ENCODE results near the gene OR6B1.

OR6B1 gene

DNA sequence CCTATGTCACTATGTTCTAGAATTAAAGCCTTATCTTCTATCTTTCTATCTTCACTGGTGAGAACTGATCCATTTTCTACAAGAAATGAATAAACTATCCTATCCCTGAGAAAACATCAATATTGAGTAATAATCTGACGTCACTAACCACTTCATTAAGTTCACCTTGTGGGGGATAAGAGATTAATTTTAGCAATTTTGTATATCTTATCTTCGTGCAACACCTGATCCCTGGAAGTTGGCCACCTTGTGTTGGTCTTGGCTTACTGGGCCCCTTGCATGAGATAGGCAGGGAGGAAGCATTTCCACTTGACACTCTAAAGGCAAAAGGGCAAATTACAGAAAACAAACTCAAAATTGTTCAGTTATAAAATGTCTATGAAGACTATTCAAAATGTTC, 20.1 kb upstream of the OR6B1 start:
- no peaks in the 10 kb centered on the region for H3K36me3 ChIP-seq (ENCODE audit: control insufficient read depth, low read length)
- no peak overlapping the region for H3K4me3 ChIP-seq (ENCODE audit: low read length)
- TF ChIP-seq, protein P1, sequence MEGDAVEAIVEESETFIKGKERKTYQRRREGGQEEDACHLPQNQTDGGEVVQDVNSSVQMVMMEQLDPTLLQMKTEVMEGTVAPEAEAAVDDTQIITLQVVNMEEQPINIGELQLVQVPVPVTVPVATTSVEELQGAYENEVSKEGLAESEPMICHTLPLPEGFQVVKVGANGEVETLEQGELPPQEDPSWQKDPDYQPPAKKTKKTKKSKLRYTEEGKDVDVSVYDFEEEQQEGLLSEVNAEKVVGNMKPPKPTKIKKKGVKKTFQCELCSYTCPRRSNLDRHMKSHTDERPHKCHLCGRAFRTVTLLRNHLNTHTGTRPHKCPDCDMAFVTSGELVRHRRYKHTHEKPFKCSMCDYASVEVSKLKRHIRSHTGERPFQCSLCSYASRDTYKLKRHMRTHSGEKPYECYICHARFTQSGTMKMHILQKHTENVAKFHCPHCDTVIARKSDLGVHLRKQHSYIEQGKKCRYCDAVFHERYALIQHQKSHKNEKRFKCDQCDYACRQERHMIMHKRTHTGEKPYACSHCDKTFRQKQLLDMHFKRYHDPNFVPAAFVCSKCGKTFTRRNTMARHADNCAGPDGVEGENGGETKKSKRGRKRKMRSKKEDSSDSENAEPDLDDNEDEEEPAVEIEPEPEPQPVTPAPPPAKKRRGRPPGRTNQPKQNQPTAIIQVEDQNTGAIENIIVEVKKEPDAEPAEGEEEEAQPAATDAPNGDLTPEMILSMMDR (IDR thresholded peaks at IDR 0.05; ENCODE audit: low read depth, low read length, poor library complexity, severe bottlenecking): no peak
- no peak for TF ChIP-seq EZH2phosphoT487 (IDR thresholded peaks at IDR 0.05; ENCODE audit: borderline replicate concordance, low read length)
- no peak overlapping the region for H3K27ac ChIP-seq (ENCODE audit: low read depth, low read length)
- no peaks in the 10 kb centered on the region for H3F3A ChIP-seq (ENCODE audit: control insufficient read depth, insufficient read depth)
- no peaks in the 10 kb centered on the region for H3K4me1 ChIP-seq (ENCODE audit: control insufficient read depth, low read length)
- H3K9me2 ChIP-seq (replicated peaks; ENCODE audit: control insufficient read depth, low read length): no peaks in the 10 kb centered on the region
- H4K20me1 ChIP-seq (ENCODE audit: control insufficient read depth, insufficient read depth, low read depth, low read length): no peaks in the 10 kb centered on the region
- no peak overlapping the region for H3K4me2 ChIP-seq (ENCODE audit: low read length)
- no peaks in the 10 kb centered on the region for H3K79me2 ChIP-seq (ENCODE audit: control insufficient read depth, low read length)
- H3K9me3 ChIP-seq (ENCODE audit: control insufficient read depth, insufficient read depth, low read length): no peaks in the 10 kb centered on the region
- H3K27me3 ChIP-seq (ENCODE audit: control insufficient read depth, low read length): no peaks in the 10 kb centered on the region

DNA sequence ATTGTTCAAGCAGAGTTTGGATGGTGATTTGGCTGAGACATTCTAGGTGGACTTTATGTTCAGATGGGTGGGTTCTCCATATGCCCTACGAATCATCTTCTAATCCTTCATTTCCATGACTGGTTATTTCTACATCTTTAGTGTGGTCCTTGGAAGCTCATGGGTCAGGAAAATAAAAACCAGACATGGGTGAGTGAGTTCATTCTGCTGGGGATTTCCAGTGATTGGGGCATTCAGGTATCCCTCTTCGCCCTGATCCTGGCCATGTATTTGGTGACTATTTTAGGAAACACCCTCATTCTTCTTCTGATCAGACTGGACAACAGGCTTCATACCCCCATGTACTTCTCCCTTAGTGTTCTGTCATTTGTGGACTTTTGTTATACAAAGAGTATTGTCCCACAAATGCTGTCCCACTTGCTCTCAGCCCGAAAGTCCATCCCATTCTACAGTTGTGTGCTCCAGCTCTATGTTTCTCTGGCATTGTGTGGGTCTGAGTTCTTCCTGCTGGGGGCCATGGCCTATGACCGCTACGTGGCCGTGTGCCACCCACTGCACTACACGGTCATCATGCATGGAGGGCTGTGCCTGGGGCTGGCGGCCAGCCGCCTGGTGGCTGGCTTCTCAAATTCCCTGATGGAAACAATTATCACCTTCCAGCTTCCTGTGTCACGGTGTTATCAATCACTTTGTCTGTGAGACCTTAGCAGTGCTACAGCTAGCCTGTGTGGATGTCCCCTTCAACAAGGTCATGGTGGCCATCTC, 19.2 kb upstream of the OR6B1 start:
- Histone ChIP-seq H4K20me1 (ENCODE audit: control insufficient read depth, insufficient read depth, low read depth, low read length) (no peaks in the 10 kb centered on the region), H3K27me3 (ENCODE audit: control insufficient read depth, low read length) (no peaks in the 10 kb centered on the region), H3K4me2 (ENCODE audit: low read length) (no peak overlapping the region), H3K4me3 (ENCODE audit: low read length) (no peak overlapping the region), H3K9me3 (ENCODE audit: control insufficient read depth, insufficient read depth, low read length) (no peaks in the 10 kb centered on the region), H3K36me3 (ENCODE audit: control insufficient read depth, low read length) (no peaks in the 10 kb centered on the region), H3K27ac (ENCODE audit: low read depth, low read length) (no peak overlapping the region), H3K9me2 (replicated peaks; ENCODE audit: control insufficient read depth, low read length) (no peaks in the 10 kb centered on the region), H3K79me2 (ENCODE audit: control insufficient read depth, low read length) (no peaks in the 10 kb centered on the region), H3K4me1 (ENCODE audit: control insufficient read depth, low read length) (no peaks in the 10 kb centered on the region), H3F3A (ENCODE audit: control insufficient read depth, insufficient read depth) (no peaks in the 10 kb centered on the region)
- TF ChIP-seq, protein P1 (IDR thresholded peaks at IDR 0.05; ENCODE audit: low read depth, low read length, poor library complexity, severe bottlenecking): no peak
- no peak for TF ChIP-seq EZH2phosphoT487 (IDR thresholded peaks at IDR 0.05; ENCODE audit: borderline replicate concordance, low read length)

DNA sequence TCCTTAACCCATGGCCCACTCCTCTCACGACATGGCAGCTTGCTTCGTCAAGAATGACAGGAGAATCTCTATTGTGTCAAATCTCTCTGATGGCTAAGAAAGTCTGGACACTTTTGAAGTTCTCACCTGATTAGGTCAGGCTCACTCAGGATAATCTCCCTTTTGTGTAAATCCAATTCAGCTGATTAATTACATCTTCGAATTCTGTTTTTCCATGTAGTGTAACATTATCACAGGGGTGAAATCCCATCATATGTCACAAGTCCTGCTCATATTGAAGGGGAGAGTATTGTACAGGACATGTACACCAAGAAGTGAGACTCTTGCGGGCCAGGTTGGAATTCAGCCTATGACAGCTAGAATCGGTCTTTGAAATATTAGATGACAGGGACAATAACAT, 16.2 kb upstream of the OR6B1 start:
- Histone ChIP-seq H4K20me1 (ENCODE audit: control insufficient read depth, insufficient read depth, low read depth, low read length) (no peaks in the 10 kb centered on the region), H3K4me1 (ENCODE audit: control insufficient read depth, low read length) (no peaks in the 10 kb centered on the region), H3K36me3 (ENCODE audit: control insufficient read depth, low read length) (no peaks in the 10 kb centered on the region), H3K9me2 (replicated peaks; ENCODE audit: control insufficient read depth, low read length) (no peaks in the 10 kb centered on the region), H3K27me3 (ENCODE audit: control insufficient read depth, low read length) (no peaks in the 10 kb centered on the region), H3F3A (ENCODE audit: control insufficient read depth, insufficient read depth) (no peaks in the 10 kb centered on the region), H3K9me3 (ENCODE audit: control insufficient read depth, insufficient read depth, low read length) (no peaks in the 10 kb centered on the region), H3K4me2 (ENCODE audit: low read length) (no peak overlapping the region), H3K4me3 (ENCODE audit: low read length) (no peak overlapping the region), H3K79me2 (ENCODE audit: control insufficient read depth, low read length) (no peaks in the 10 kb centered on the region), H3K27ac (ENCODE audit: low read depth, low read length) (no peak overlapping the region)
- TF ChIP-seq, protein P1 (IDR thresholded peaks at IDR 0.05; ENCODE audit: low read depth, low read length, poor library complexity, severe bottlenecking): no peak
- TF ChIP-seq EZH2phosphoT487 (IDR thresholded peaks at IDR 0.05; ENCODE audit: borderline replicate concordance, low read length): no peak

Measured in DOHH2 (cell line).